GM21360 (cell line): Measurements from ENCODE around the gene RGS9.

Experiments
- ATAC-seq: cut with Tn5 transposase; IDR thresholded peaks from one replicate; pipeline ENCODE4 v1.9.1; 2021; ENCODE audit warnings: mild to moderate bottlenecking, moderate library complexity; ENCODE audit not compliant: unreplicated experiment

RGS9 gene

GRCh38 chr17:65246252-65246651 is 109.1 kb downstream of the RGS9 start:
- ATAC-seq = no peak

DNA sequence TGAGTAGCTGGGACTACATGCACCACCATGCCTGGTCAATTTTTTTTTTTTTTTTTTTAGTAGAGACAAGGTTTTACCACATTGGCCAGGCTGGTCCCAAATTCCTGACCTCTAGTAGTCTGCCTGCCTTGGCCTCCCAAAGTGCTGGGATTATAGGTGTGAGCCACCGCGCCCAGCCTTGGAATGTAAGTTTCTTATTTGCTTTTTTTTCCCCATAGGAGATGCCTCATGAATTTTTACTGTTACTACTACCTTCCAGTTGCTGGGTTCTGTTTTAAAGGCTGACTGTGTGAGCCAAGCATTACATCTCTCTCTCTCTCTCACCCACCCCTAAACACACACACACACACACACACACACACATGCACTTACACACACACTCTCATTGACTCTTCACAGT is 112.6 kb downstream of the RGS9 start:
- no peak for ATAC-seq

DNA sequence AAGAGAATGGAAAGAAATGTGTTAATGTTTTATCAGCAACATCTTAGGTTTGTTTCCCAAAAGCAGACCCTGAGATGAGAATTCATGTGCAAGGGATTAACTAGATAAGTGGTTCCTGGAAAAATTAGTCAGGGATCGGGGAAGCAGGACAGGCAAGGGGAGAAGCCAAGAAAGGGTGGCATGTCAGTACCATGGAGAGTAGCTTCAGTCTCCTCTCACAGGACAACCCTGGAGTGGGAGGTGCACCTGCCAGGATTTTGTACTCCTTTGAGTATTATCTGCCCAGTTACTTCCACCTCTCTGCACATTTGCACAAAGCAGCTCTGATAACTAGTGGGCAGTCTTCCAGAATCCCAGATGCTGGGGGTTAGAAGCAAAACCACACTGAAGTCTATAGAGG is 117.0 kb downstream of the RGS9 start:
- no peak for ATAC-seq

- ATAC-seq = no peak
These were observed 122.1 kb downstream of the RGS9 start for GRCh38 chr17:65259281-65259680.

GRCh38 chr17:65259696-65260485 is 122.7 kb downstream of the RGS9 start:
- ATAC-seq = no peak

DNA sequence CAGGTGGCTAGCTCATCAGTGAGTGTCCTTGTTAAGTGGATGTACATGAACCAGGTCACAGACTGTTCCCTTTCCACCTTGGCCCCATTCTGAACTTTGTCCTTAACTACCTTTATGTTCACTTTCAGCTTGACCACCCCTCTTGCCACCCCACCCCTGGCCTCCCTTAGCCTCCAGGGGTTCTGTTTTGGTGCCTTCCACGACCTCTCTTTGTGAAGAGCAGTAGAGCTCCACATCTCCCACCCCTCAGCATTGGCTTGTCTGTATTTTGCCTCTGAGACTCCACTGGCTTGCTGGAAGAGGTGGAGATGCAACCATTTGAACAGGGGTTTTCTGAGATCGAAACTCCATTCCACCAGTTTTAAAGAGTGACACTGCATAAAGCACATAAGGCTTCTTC is 123.5 kb downstream of the RGS9 start:
- ATAC-seq = no peak

GRCh38 chr17:65261152-65261551 is 124.0 kb downstream of the RGS9 start:
- ATAC-seq = no peak

DNA sequence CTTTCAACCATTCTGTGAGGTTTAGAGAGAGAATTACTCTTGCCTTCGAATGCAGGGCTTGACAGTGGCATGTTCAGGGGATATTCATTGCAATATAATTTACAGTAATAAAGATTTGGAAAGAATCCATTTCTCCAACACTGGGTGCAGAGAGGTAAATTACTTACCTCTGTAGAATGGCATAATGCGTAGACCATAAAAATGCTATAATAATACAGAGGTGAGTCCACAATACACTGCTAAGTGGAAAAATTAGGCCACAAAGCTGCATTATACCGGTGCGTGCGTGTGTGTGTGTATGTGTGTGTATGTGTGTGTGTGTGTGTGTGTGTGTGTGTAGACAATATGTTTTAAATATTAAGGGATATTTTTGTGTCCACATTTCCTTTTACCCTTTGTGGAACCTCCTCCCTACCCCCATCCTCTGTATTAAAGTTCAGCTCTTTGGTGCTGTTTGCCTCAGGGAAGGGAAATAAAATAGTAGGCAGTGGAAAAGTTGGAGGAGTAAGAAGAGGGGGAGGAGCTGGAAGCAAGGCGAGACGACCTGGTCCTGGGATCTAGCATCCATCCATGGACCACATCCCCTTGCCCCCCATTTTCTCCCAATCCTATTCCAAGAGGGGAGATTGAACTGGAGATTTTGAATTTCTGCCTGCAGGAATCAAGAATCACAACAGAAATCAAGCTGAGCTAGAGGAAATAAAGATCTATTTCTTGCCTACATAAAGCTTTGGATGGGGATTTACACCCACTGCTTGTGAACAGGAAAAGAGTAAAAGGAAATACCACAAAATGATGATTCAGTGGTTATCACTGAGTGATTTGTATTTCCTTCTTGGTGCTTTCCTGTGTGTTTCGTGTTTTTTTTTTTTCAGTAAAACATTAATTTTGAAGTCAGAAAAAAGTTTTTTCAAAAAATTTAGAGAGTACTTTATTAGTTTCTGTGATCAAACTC is 124.8 kb downstream of the RGS9 start:
- ATAC-seq = no peak

GRCh38 chr17:65265276-65265675 is 128.1 kb downstream of the RGS9 start:
- ATAC-seq = no peak

GRCh38 chr17:65268832-65269231 is 131.7 kb downstream of the RGS9 start:
- ATAC-seq = no peak

DNA sequence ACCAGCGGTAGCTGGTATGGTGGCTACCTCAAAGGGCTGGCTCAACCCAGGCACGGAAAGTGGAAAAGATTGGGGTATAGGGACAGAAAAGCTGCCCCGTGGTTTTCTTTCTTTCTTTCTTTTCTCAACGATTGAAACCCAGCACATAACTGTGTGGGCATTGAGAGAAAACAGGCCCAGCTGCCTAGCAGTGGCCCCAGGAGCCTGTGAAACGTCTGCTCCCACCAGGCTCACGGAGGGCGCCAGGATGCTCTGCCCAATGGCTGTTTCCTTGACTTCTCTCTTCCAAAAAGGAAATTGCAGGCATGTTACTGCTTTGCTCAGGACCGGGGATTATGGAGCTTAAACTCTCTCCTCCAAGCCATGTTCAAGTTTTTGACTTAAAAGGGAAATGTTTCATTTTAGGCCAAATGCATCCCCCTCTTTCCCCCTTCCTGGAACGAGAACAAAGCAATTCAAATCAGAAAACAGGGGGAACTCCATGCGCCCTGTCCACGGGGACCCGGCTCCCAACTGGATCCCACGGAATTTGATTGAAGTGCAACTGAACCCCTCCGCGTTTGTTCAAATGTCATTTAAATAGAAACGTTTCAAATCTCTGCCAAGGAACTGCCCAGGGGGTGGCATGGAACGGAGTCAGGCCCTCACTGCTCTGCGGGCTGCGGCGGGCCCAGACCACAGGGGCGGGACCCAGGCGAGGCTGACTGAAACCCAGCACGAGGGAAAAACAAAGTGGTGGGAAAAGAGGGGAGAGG is 133.5 kb downstream of the RGS9 start:
- no peak for ATAC-seq

DNA sequence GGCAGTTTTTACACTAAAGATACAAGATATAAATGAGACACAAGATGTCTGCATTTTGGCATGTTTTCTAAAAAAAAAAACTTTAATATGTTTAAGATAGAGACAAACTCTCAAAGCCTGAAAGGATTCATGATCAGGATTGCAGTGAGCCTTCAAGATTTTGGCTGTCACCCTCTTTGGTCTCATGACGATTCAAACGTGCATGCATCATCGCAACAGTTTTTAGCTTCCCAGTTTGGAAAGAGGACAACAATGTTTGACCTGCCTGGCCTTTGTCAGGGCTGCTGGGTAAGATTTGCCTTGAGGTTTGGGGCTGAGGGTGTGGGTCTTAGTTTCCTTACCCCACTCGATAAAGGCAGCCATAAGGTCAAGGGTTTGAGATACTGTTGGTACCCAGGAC is 134.1 kb downstream of the RGS9 start:
- ATAC-seq = no peak
